ENCODE results near the gene FGF22. TPM values are rescaled to one million over a fixed set of nuclear protein-coding genes. Genes with fewer than 3 reads are reported as not detected.
A peak's percentile ranks its signal among the peaks of the same experiment; 100 is the strongest.

The FGF22 gene
- total RNA-seq, 1 donor, result not detected

- Histone ChIP-seq H3K4me2 (ENCODE audit: insufficient read depth, low read length) (no peak overlapping the region), H3K9me3 (ENCODE audit: low read depth, low read length) (no peaks in the 10 kb centered on the region), H4K20me1 (ENCODE audit: insufficient read depth, low read length) (peaks cover 3% of the 10 kb centered on the region), H3K36me3 (ENCODE audit: insufficient read depth, low read length) (peaks cover 8% of the 10 kb centered on the region), H3K79me2 (ENCODE audit: insufficient read depth, low read length) (no peaks in the 10 kb centered on the region), H3K27ac (ENCODE audit: low read depth, low read length) (no peak overlapping the region), H3K4me1 (ENCODE audit: insufficient read depth, low read length) (peaks cover 4% of the 10 kb centered on the region), H3K27me3 (ENCODE audit: insufficient read depth, low read length) (no peaks in the 10 kb centered on the region), H3K4me3 (ENCODE audit: insufficient read depth, low read length) (no peak overlapping the region), H2AFZ (ENCODE audit: low read length) (no peak overlapping the region)
- DNase-seq (ENCODE audit: insufficient read length, low spot score, missing footprints), result no peak
- no peak for TF ChIP-seq CTCF (IDR thresholded peaks at IDR 0.05; ENCODE audit: extremely low read depth, low read depth, low read length)
These were observed 2.0 kb downstream of the FGF22 start for GRCh38 chr19:641702-642101.

GRCh38 chr19:642767-643727, 3.4 kb downstream of the FGF22 start:
- Histone ChIP-seq H2AFZ (ENCODE audit: low read length) (no peak overlapping the region), H3K27ac (ENCODE audit: low read depth, low read length) (no peak overlapping the region), H4K20me1 (ENCODE audit: insufficient read depth, low read length) (peaks cover 3% of the 10 kb centered on the region), H3K79me2 (ENCODE audit: insufficient read depth, low read length) (no peaks in the 10 kb centered on the region), H3K4me2 (ENCODE audit: insufficient read depth, low read length) (no peak overlapping the region), H3K4me3 (ENCODE audit: insufficient read depth, low read length) (no peak overlapping the region), H3K9me3 (ENCODE audit: low read depth, low read length) (no peaks in the 10 kb centered on the region), H3K36me3 (ENCODE audit: insufficient read depth, low read length) (peaks cover 15% of the 10 kb centered on the region), H3K27me3 (ENCODE audit: insufficient read depth, low read length) (no peaks in the 10 kb centered on the region), H3K4me1 (ENCODE audit: insufficient read depth, low read length) (peaks cover 4% of the 10 kb centered on the region)
- DNase-seq (ENCODE audit: insufficient read length, low spot score, missing footprints), result no peak
- no peak for TF ChIP-seq CTCF (IDR thresholded peaks at IDR 0.05; ENCODE audit: extremely low read depth, low read depth, low read length)

GRCh38 chr19:643736-644135, 4.1 kb downstream of the FGF22 start:
- Histone ChIP-seq H3K4me2 (ENCODE audit: insufficient read depth, low read length) (no peak overlapping the region), H4K20me1 (ENCODE audit: insufficient read depth, low read length) (peaks cover under 1% of the 10 kb centered on the region), H2AFZ (ENCODE audit: low read length) (no peak overlapping the region), H3K27ac (ENCODE audit: low read depth, low read length) (no peak overlapping the region), H3K4me3 (ENCODE audit: insufficient read depth, low read length) (no peak overlapping the region), H3K27me3 (ENCODE audit: insufficient read depth, low read length) (no peaks in the 10 kb centered on the region), H3K9me3 (ENCODE audit: low read depth, low read length) (no peaks in the 10 kb centered on the region), H3K36me3 (ENCODE audit: insufficient read depth, low read length) (peaks cover 20% of the 10 kb centered on the region), H3K79me2 (ENCODE audit: insufficient read depth, low read length) (no peaks in the 10 kb centered on the region), H3K4me1 (ENCODE audit: insufficient read depth, low read length) (peaks cover 4% of the 10 kb centered on the region)
- no peak for TF ChIP-seq CTCF (IDR thresholded peaks at IDR 0.05; ENCODE audit: extremely low read depth, low read depth, low read length)
- no peak for DNase-seq (ENCODE audit: insufficient read length, low spot score, missing footprints)

GRCh38 chr19:644363-644762, 4.7 kb downstream of the FGF22 start:
- Histone ChIP-seq H4K20me1 (ENCODE audit: insufficient read depth, low read length) (no peaks in the 10 kb centered on the region), H3K79me2 (ENCODE audit: insufficient read depth, low read length) (no peaks in the 10 kb centered on the region), H3K4me1 (ENCODE audit: insufficient read depth, low read length) (peaks cover under 1% of the 10 kb centered on the region), H3K27ac (ENCODE audit: low read depth, low read length) (no peak overlapping the region), H3K4me2 (ENCODE audit: insufficient read depth, low read length) (no peak overlapping the region), H3K9me3 (ENCODE audit: low read depth, low read length) (no peaks in the 10 kb centered on the region), H2AFZ (ENCODE audit: low read length) (no peak overlapping the region), H3K27me3 (ENCODE audit: insufficient read depth, low read length) (no peaks in the 10 kb centered on the region), H3K36me3 (ENCODE audit: insufficient read depth, low read length) (peaks cover 20% of the 10 kb centered on the region), H3K4me3 (ENCODE audit: insufficient read depth, low read length) (no peak overlapping the region)
- TF ChIP-seq CTCF (IDR thresholded peaks at IDR 0.05; ENCODE audit: extremely low read depth, low read depth, low read length), result no peak
- peak; percentile 92 for DNase-seq (ENCODE audit: insufficient read length, low spot score, missing footprints)
